ENCODE data around the gene CATSPER3. TPM values are rescaled to one million over a fixed set of nuclear protein-coding genes. Genes with fewer than 3 reads are reported as not detected.

Gene CATSPER3
- total RNA-seq, 2 experiments from 2014 or later: 0.56 TPM; not detected in 1

DNA sequence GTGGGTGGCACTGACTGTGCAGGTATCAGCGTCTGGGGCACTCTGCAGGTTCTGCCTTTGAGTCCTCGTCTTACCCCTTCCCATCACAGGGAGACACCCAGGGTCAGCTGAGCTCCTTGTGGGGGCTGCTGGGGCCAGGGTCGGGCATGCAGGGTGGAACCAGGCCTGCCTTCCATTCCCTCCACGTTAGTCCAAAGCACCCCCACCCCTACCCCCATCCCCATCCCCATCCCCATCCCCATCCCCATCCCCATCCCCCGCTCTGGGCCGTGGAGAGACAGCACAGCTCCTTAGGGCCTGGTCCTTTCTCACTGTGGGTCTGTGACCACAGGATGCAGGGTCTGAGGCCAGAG lies 67.9 kb downstream of the CATSPER3 start:
- TF ChIP-seq, protein P1, sequence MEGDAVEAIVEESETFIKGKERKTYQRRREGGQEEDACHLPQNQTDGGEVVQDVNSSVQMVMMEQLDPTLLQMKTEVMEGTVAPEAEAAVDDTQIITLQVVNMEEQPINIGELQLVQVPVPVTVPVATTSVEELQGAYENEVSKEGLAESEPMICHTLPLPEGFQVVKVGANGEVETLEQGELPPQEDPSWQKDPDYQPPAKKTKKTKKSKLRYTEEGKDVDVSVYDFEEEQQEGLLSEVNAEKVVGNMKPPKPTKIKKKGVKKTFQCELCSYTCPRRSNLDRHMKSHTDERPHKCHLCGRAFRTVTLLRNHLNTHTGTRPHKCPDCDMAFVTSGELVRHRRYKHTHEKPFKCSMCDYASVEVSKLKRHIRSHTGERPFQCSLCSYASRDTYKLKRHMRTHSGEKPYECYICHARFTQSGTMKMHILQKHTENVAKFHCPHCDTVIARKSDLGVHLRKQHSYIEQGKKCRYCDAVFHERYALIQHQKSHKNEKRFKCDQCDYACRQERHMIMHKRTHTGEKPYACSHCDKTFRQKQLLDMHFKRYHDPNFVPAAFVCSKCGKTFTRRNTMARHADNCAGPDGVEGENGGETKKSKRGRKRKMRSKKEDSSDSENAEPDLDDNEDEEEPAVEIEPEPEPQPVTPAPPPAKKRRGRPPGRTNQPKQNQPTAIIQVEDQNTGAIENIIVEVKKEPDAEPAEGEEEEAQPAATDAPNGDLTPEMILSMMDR (IDR thresholded peaks at IDR 0.05): no peak
- Histone ChIP-seq H3K9me3 (ENCODE audit: control insufficient read depth in 1 of 2, insufficient read depth in 1 of 2, low read length in 2 of 2) (peaks cover 0 to 33% of the 10 kb centered on the region in 2 experiments), H3K4me3 (ENCODE audit: low read length) (no peak overlapping the region), H3K27ac (ENCODE audit: low read depth in 1 of 2, low read length in 2 of 2) (no peak overlapping the region), H3K4me1 (ENCODE audit: insufficient read depth, low read length) (peaks cover 43% of the 10 kb centered on the region), H3K27me3 (ENCODE audit: control insufficient read depth in 1 of 2, insufficient read depth in 2 of 2, low read length in 2 of 2) (peaks cover 66 to 85% of the 10 kb centered on the region in 2 experiments), H3K36me3 (ENCODE audit: insufficient read depth, low read length) (no peaks in the 10 kb centered on the region)
- Mint-ChIP-seq H3K36me3 (ENCODE audit: low read depth) (no peaks in the 10 kb centered on the region), H3K9me3 (no peaks in the 10 kb centered on the region), H3K4me3 (no peak overlapping the region), H3K27ac (no peak overlapping the region), H3K27me3 (peaks cover 82% of the 10 kb centered on the region), H3K4me1 (ENCODE audit: low read depth) (peaks cover 44% of the 10 kb centered on the region)
- ATAC-seq (ENCODE audit: poor library complexity) (no peak), DNase-seq (no peak)
- POLR2A ChIA-PET: no interaction called here
- CTCF ChIA-PET: no interaction called here
- intact Hi-C loops (cut with DNase I, micrococcal nuclease): no loop called here

DNA sequence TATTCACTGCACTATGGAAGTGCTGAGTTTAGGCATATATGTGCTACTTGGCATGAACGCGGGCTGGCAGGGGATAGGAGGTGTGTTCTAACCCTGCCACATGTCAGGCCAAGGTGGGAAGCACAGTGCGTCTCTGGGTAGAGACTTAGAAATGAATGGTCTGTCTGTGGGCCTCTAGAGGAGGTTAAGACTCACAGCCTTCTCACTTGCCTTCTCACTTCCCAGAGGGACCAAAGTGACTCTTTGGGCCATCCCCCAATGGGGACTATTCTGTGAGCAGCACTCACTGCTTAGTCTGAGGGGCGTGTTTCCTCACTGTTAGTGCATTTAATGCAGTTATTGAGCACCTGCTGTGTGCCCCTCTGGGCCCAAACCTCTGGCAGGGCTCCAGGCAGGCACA lies 68.7 kb downstream of the CATSPER3 start:
- no peak for DNase-seq
- no peak for ATAC-seq (ENCODE audit: poor library complexity)
- Mint-ChIP-seq H3K4me3 (no peak overlapping the region), H3K9me3 (no peaks in the 10 kb centered on the region), H3K27ac (no peak overlapping the region), H3K4me1 (ENCODE audit: low read depth) (peaks cover 43% of the 10 kb centered on the region), H3K36me3 (ENCODE audit: low read depth) (no peaks in the 10 kb centered on the region), H3K27me3 (peaks cover 82% of the 10 kb centered on the region)
- intact Hi-C loops (cut with DNase I, micrococcal nuclease): no loop called here
- Histone ChIP-seq H3K9me3 (ENCODE audit: control insufficient read depth in 1 of 2, insufficient read depth in 1 of 2, low read length in 2 of 2) (peaks cover 0 to 30% of the 10 kb centered on the region in 2 experiments), H3K27me3 (ENCODE audit: control insufficient read depth in 1 of 2, insufficient read depth in 2 of 2, low read length in 2 of 2) (peaks cover 66 to 85% of the 10 kb centered on the region in 2 experiments), H3K27ac (ENCODE audit: low read depth in 1 of 2, low read length in 2 of 2) (no peak overlapping the region), H3K4me1 (ENCODE audit: insufficient read depth, low read length) (peaks cover 38% of the 10 kb centered on the region), H3K4me3 (ENCODE audit: low read length) (no peak overlapping the region), H3K36me3 (ENCODE audit: insufficient read depth, low read length) (no peaks in the 10 kb centered on the region)
- POLR2A ChIA-PET: no interaction called here
- TF ChIP-seq, protein P1 (IDR thresholded peaks at IDR 0.05): no peak
- CTCF ChIA-PET: no interaction called here

DNA sequence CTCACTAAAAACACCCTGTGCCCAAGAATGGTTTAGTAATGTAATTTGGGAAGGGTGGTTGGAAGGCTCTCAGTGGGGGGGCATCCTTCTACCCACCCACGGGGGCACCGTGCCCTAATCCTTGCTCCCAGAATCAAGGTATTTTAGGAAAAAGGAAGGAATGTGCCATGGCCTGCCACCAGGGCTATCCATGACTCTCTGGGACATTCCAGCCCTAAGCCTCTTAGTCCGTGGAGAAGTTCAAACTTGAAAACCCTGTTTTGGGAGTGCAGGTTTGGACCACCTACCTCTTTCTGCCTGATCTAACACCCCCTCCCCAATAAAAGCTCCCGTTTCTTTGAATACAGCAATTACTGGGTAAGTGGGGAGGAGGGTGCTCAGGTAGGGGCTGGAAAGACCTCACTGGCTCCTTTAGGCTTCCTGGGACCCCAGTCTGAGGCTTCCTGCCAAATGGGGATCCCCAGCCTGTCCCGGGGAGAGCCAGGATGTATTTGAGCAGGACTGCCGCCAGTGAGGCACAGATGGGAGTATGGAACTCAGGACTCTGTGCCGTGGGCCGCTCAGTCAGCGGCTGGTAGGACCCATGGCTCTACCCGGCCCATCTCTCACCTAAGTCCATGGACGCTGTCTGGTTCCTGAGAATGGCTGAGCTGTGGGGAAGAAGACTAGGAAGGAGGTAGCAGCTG lies 70.0 kb downstream of the CATSPER3 start:
- no peaks in the 10 kb centered on the region for H3K36me3 Mint-ChIP-seq (ENCODE audit: low read depth)
- H3K4me3 ChIP-seq (ENCODE audit: low read length): no peak overlapping the region
- intact Hi-C loops (cut with DNase I, micrococcal nuclease): no loop called here
- TF ChIP-seq, protein P1 (IDR thresholded peaks at IDR 0.05): no peak
- H3K9me3 ChIP-seq (ENCODE audit: control insufficient read depth in 1 of 2, insufficient read depth in 1 of 2, low read length in 2 of 2): peaks cover 0 to 25% of the 10 kb centered on the region in 2 experiments
- peaks cover 82% of the 10 kb centered on the region for H3K27me3 Mint-ChIP-seq
- H3K4me1 Mint-ChIP-seq (ENCODE audit: low read depth): peaks cover 34% of the 10 kb centered on the region
- H3K27ac ChIP-seq (ENCODE audit: low read depth in 1 of 2, low read length in 2 of 2): no peak overlapping the region
- H3K27me3 ChIP-seq (ENCODE audit: control insufficient read depth in 1 of 2, insufficient read depth in 2 of 2, low read length in 2 of 2): peaks cover 67 to 76% of the 10 kb centered on the region in 2 experiments
- ATAC-seq (ENCODE audit: poor library complexity) (no peak), DNase-seq (no peak)
- POLR2A ChIA-PET: no interaction called here
- peaks cover 37% of the 10 kb centered on the region for H3K4me1 ChIP-seq (ENCODE audit: insufficient read depth, low read length)
- H3K4me3 Mint-ChIP-seq: no peak overlapping the region
- no peak overlapping the region for H3K27ac Mint-ChIP-seq
- H3K36me3 ChIP-seq (ENCODE audit: insufficient read depth, low read length): no peaks in the 10 kb centered on the region
- no peaks in the 10 kb centered on the region for H3K9me3 Mint-ChIP-seq
- CTCF ChIA-PET: no interaction called here

Data from CD4-positive, alpha-beta T cell (primary cell).